ENCODE results near the gene COX20.
"Not testable (repeated sequence)": the region's sequence is repeated elsewhere in the genome, so short reads cannot be mapped to it uniquely, and the experiment has no call there.

The COX20 gene, protein sequence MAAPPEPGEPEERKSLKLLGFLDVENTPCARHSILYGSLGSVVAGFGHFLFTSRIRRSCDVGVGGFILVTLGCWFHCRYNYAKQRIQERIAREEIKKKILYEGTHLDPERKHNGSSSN
- total RNA-seq: 28.4 to 47.7 (median 36.2) reads per million in 4 donors

DNA sequence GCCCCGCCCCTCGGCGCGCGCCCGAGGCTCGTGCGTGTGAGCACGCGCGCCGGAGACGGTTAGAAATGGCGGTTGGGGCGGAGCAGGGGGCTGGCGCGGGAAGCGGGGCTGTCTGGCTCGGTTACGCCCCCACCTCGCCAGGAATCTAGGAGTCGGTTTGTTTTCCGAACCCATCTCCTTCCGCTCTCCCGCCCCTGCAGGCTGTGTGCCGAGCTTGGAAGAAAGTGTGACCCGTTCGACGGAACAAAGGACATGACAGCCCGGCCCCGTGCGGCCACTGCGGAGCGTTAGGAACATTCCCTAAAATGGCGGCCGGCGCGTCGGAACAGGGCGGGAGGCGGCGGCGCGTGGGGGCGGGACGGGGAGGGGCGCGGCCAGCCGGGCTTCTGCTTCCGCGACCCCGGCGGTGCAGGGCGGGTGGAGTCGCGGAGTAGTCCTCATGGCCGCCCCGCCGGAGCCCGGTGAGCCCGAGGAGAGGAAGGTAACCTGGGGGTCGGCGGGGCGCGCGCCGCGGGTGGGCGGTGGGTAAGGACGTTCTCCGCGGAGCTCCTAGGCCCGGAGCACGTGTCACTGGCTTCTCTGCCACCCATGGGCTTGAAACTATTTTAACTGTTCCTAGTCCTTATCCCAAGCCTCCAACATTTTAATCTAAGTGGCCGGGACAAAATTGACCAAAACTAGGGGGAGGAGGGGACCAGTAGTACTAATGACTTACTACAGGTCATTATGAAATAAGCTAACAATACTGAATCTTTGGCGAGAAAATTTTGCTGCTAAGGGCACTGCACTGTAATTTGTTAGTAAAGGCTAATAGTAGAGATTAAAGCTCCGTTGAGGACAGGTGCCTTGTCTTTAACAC lies at the start of gene COX20:
Gene COX20 (plus strand): TSS at position 383 of the 859 bp plus-strand sequence. CDS start 57 bp downstream, at position 440.
- peak; percentile 75 to 92 (median 82) for DNase-seq

- DNase-seq: no peak
Measured at GRCh38 chr1:244788493-244789275, 46.8 kb upstream of the COX20 start.

- DNase-seq: no peak
Measured at GRCh38 chr1:244789276-244789580, 46.2 kb upstream of the COX20 start.

DNA sequence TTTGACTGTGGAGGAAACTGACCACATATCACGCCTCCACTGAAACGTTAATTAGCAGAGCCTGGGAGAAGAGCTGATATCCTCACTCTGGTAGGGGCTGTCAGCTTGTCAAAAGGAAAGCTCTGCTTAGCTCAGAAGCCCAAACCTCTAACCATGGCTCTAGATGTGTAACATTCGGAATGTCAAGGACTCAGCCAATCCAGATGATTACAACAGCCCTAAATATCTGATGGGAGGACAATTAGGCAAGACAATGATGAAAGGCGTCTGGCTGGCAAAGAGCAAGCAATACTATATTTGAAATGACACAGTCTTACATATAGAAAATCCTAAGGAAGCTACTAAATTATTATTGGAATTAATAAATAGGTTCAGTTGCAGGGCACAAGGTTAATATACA lies 45.7 kb upstream of the COX20 start:
- no peak for DNase-seq

DNA sequence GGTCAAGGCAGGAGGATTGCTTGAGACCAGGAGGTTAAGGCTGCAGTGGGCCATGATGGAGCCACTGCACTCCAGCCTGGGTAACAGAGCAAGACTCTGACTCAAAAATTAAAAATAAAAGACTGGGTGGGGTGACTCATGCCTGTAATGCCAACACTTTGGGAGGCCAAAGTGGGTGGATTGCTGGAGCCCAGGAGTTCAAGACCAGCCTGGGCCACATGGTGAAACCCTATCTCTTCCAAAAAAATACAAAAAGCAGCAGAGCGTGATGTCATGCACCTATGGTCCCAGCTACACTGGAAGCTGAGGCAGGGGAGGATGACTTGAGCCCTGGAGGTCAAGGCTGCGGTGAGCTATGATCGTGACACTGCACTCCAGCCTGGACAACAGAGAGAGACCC lies 44.4 kb upstream of the COX20 start:
- DNase-seq: no peak

GRCh38 chr1:244792188-244792850 lies 43.1 kb upstream of the COX20 start:
- DNase-seq: no peak

DNA sequence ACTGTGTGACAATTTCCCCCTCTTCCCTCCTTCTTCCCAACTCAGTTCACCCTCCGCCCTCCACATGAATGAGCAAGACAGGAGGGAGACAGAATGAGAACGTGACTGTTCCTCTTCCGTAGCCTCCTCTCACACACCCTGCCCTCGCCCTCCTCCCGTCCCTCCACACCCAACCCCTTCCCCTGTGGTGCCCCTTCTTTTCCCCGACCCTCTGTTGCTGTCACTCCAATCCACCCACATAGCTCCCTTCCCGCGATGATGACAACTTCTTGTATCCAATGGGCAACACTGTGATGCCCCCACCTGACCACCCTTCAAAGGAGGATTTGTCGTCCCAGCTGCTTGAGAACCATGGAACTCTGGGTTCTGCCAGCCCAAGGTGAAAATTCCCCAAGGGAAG lies 41.4 kb upstream of the COX20 start:
- DNase-seq: no peak

DNA sequence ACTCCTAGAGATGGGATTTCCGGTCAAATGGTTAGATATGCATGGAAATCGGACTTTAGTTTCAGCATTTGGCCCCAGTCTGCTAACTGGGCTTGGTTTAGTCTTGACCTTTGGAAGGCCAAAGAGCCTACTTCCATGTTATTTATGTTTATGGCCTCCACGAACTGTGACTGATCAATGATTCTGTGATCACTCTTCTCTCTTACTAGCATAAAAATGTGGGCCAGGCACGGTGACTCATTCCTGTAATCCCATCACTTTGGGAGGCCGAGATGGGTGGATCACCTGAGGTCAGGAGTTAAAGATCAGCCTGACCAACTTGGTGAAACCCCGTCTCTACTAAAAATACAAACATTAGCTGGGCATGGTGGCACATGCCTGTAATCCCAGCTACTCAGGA lies 40.9 kb upstream of the COX20 start:
- not testable (repeated sequence) for DNase-seq

- DNase-seq: peak in 4 of 5 donors; percentile 18 to 58 (median 29)
Measured at GRCh38 chr1:244796719-244797406, 38.6 kb upstream of the COX20 start.

DNA sequence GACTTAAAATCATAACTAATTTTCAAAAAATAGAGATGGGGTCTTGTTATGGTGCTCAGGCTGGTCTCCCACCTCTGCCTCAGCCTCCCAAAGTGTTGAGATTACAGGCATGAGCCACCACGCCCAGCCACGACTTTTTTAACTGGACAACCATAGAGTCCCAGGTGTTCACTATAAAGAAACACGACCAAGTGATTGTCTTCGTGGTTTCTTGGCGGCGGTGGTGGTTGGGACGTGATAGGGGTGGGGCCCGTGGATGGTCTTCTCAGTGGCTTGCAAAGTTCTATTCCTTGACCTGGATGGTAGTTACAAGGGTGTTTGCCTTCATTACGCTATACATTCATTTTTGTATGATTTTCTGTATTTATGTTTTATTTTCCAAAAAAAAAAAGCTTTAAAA lies 34.6 kb upstream of the COX20 start:
- DNase-seq: no peak

DNA sequence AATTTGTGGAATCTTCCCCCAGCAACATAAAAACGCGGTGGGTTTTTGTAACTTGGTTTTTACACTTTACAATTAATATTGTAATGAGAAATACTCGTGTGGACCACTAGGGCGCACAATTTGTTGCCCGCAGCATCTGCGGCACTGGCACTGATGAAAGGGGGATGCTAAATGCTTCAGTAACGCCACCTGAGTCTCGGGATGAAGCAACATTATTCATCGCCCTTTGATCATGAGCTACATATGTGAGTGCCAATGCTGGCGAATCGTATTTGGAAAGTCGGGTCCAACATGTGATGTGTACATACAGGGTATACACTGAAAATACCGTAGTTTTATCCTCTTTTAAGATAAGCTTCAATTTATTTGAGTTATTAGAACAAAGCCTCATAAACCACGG lies 34.2 kb upstream of the COX20 start:
- peak; percentile 12 to 46 (median 30) for DNase-seq

GRCh38 chr1:244802041-244802440 lies 33.4 kb upstream of the COX20 start:
- DNase-seq: no peak

DNA sequence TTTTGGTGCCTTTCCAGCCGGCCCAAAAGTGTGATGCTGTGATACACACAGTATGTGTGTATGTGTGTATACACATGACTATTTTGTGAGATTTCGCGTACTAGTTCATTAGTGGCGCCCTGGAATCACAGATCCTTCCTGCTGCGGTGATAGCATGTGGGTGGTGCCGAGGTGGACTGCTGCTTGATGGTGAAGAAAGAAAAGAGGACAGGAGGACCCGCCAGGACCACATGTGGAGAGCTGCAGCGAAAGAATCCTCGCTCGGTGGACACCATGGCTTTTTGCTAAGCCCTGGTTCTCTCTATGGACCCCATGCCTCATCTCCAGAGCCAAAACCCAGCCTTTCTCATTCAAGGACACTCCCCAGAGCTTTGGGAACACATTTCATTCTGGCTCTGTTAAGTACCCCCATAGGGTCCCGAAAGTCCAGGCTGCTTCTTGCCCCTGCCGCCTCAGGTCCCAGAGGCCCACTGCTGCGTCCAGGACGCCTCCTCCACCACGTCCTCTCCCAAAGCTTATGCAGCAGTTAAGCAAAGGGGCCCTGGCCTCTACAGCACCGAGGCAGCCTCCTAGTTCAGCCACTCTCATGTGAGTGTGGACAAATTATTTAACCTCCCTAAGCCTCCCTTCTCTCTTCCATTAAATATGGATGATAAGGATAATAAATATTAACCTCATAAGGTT lies 32.8 kb upstream of the COX20 start:
- no peak for DNase-seq

DNA sequence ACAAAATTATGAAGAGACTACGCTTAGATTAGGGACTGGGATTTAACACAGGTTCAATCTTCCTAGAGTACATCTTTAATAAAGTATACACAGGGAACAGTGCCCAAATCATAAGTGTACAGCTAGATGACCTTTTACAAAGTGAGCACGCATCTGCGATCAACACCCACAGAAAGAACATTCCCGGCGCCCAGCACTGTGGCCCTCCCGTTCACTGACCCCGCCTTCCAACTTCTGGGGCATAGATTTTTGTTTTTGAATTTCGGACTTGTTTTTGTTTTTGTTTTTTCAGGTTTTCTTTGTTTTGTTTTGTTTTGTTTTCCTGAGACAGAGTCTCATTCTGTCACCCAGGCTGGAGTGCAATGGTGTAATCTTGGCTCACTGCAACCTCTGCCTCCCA lies 30.6 kb upstream of the COX20 start:
- no peak for DNase-seq

- no peak for DNase-seq
Measured at GRCh38 chr1:244807138-244807537, 28.3 kb upstream of the COX20 start.

- DNase-seq: no peak
Measured at GRCh38 chr1:244810221-244810620, 25.2 kb upstream of the COX20 start.

DNA sequence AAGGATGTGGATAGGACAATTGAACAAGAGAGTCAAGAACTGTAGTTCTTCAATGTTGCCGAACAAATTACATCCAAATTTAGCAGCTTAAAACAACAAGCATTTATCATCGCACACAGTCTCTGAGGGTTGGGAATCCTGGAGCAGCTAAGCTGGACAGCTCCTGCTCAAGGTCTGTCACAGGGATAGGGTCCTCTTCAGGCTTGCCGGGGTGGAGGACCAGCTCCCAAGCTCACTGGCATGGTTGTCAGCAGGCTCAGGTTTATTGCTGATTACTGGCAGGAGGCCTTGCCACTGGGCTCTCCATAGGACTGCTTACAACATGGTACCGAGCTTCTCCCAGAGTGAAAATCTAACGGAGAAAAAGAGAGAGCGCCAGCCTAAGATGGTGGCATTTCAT lies 22.1 kb upstream of the COX20 start:
- DNase-seq: no peak

GRCh38 chr1:244815600-244816099 lies 19.8 kb upstream of the COX20 start:
- no peak for DNase-seq

- DNase-seq: no peak
Measured at GRCh38 chr1:244817415-244817894, 18.0 kb upstream of the COX20 start.

DNA sequence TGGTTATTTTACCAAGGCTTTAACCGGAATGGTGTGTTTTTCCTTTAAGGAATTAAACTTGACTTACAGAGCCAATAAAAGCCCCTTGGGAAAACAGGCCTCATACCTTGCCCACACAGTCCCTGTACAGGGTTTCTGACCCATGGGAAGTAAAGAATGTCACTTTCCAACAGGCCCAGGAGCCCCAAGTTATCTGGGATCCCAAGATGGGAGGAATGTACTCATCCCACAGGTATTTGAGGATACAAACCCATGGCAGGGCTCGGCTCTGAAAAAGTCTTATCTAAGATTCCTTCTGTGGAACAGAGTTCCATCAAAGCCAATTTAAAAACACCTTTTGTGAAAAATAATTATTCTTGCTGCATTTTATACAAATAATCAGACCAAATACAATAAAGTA lies 15.3 kb upstream of the COX20 start:
- no peak for DNase-seq

DNA sequence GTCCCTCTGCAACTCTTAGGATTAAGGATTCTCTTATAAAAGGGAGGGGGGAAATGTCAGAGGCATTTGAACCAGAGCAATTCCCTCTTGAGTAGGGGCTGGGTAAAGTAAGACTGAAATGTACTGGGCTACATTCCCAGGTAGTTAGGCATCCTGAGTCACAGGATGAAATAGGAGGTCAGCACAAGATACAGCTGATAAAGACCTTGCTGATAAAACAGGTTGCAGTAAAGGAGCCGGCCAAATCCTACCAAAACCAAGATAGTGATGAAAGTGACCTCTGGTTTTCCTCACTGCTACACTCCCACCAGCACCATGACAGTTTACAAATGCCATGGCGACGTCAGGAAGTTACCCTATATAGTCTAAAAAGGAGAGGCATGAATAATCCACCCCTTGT lies 14.3 kb upstream of the COX20 start:
- no peak for DNase-seq

DNA sequence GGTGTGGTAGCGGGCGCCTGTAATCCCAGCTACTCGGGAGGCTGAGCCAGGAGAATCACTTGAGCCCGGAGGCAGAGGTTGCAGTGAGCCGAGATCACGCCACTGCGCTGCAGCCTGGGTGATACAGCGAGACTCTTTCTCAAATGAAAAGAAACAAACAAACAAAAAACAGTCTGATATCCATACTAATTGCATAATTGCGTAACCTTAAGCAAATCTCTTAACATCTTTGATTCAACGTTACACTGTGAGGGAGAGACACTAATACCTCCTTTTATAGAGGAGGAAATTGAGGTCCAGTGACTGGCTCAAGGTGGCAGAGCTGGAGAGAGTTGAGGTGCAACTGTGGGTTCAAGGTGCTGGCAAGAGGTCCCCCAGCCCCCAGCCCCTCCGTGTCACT lies 12.6 kb upstream of the COX20 start:
- no peak for DNase-seq

Data from T-helper 1 cell (primary cell).